Keratinocyte (primary cell): ENCODE data around the gene G2E3. TPM values are rescaled to one million over a fixed set of nuclear protein-coding genes. Genes with fewer than 3 reads are reported as not detected.

ENCODE experiments used
- DNase-seq: peaks from one replicate; pipeline ENCODE4 v3.0.0-alpha.2; 2011; ENCODE audit warnings: low read depth, missing footprints, low spot score
- FAIRE-seq: peaks from 2 replicates; lab custom pipeline; 2011; peaks lifted over from hg19 to GRCh38; lab: Jason Lieb, UNC
- H2AFZ ChIP-seq: 2 replicates; pipeline ENCODE4 v1.6.0; 2012; ENCODE audit warnings: low read length, control low read depth, inconsistent platforms; ENCODE audit not compliant: control insufficient read depth
- H3K27ac ChIP-seq: 2 replicates; pipeline ENCODE4 v1.5.1; 2011; ENCODE audit warnings: low read length; ENCODE audit not compliant: control insufficient read depth, insufficient read depth
- H3K27me3 ChIP-seq: 3 replicates; pipeline ENCODE4 v1.6.0; 2011; ENCODE audit warnings: low read length; ENCODE audit not compliant: control insufficient read depth, insufficient read depth; ENCODE audit errors: extremely low read depth
- H3K36me3 ChIP-seq, 2 experiments: 2 replicates in 1 of 2; 3 replicates in 1 of 2; pipeline ENCODE4 v1.5.1; 2011; ENCODE audit warnings: low read length in 2 of 2, mild to moderate bottlenecking in 1 of 2; ENCODE audit not compliant: control insufficient read depth in 2 of 2, insufficient read depth in 2 of 2; ENCODE audit errors: extremely low read depth in 1 of 2
- H3K4me1 ChIP-seq: 3 replicates; pipeline ENCODE4 v1.5.1; 2011; ENCODE audit warnings: low read length; ENCODE audit not compliant: control insufficient read depth, insufficient read depth; ENCODE audit errors: extremely low read depth
- H3K4me2 ChIP-seq: 3 replicates; pipeline ENCODE4 v1.6.0; 2011; ENCODE audit warnings: low read depth, low read length; ENCODE audit not compliant: control insufficient read depth, insufficient read depth; ENCODE audit errors: extremely low read depth
- H3K4me3 ChIP-seq, 3 experiments: fragments of 200-600 bp in 1 of 3; sonication (generic) in 1 of 3; 2 replicates in 2 of 3; 3 replicates in 1 of 3; pipeline ENCODE4 v1.5.1; 2011 to 2016; ENCODE audit warnings: low read length in 3 of 3, mild to moderate bottlenecking in 3 of 3, control low read depth in 2 of 3, inconsistent platforms in 1 of 3, low read depth in 1 of 3, mixed read lengths in 1 of 3, mixed run types in 1 of 3, moderate library complexity in 1 of 3; ENCODE audit not compliant: control insufficient read depth in 2 of 3, insufficient read depth in 2 of 3; ENCODE audit errors: extremely low read depth in 1 of 3
- H3K79me2 ChIP-seq: 2 replicates; pipeline ENCODE4 v1.6.0; 2012; ENCODE audit warnings: low read length; ENCODE audit not compliant: control insufficient read depth, insufficient read depth
- H3K9ac ChIP-seq: 3 replicates; pipeline ENCODE4 v1.6.0; 2011; ENCODE audit warnings: low read length; ENCODE audit not compliant: control insufficient read depth, insufficient read depth; ENCODE audit errors: extremely low read depth
- H3K9me1 ChIP-seq: 3 replicates; pipeline ENCODE4 v1.6.0; 2011; ENCODE audit warnings: low read length; ENCODE audit not compliant: control insufficient read depth, insufficient read depth; ENCODE audit errors: extremely low read depth
- H3K9me3 ChIP-seq: 2 replicates; pipeline ENCODE4 v1.5.1; 2012; ENCODE audit warnings: low read depth, low read length; ENCODE audit not compliant: control insufficient read depth
- H4K20me1 ChIP-seq: 3 replicates; pipeline ENCODE4 v1.6.0; 2011; ENCODE audit warnings: low read length; ENCODE audit not compliant: control insufficient read depth, insufficient read depth; ENCODE audit errors: extremely low read depth
- CTCF ChIP-seq, 3 experiments: IDR thresholded peaks in 1 of 3; conservative IDR thresholded peaks in 1 of 3; optimal IDR thresholded peaks in 1 of 3; 2 replicates in 2 of 3; 3 replicates in 1 of 3; pipeline versions ENCODE3 to v1.5.1; 2011; ENCODE audit warnings: low read length in 3 of 3, mild to moderate bottlenecking in 3 of 3, moderate library complexity in 2 of 3, control low read depth in 1 of 3, inconsistent platforms in 1 of 3; ENCODE audit not compliant: insufficient read depth in 2 of 3; ENCODE audit errors: extremely low read depth in 1 of 3
- EZH2 ChIP-seq: IDR thresholded peaks from one replicate; pipeline ENCODE4 v1.6.1; 2012; ENCODE audit warnings: inconsistent platforms, mild to moderate bottlenecking, low read length, moderate library complexity
- dilution Hi-C: fragments of 300-500 bp; cut with MboI; formaldehyde crosslinking; loops from one replicate; pipeline ENCODE4 v1.7.0; 2020; ENCODE audit warnings: low sequenced_read_pairs; ENCODE audit not compliant: extremely low pct_ligation_motif_present
- polyA minus RNA-seq, 3 experiments: library from RNA; depleted of rRNA, polyadenylated mRNA; stranded (reverse); fragments of >200 nt; gene quantifications; 1 replicate in 1 of 3; 2 replicates in 1 of 3; 3 replicates in 1 of 3; pipeline ENCODE4 v1.2.3, GENCODE V29; 2011
- polyA plus RNA-seq, 5 experiments: library from polyadenylated mRNA; depleted of rRNA in 3 of 5; stranded (reverse) in 3 of 5; stranded (forward) in 1 of 5; unstranded in 1 of 5; fragments of >200 nt; gene quantifications; 1 replicate in 1 of 5; 2 replicates in 3 of 5; 3 replicates in 1 of 5; pipeline versions ENCODE4 v1.2.1 to v1.2.3, GENCODE V29; 2011 to 2012; ENCODE audit warnings: missing spikeins in 2 of 5, low read depth in 1 of 5, low replicate concordance in 1 of 5

The G2E3 gene
- polyA plus RNA-seq (11.5 to 24.3 TPM (median 15.6 TPM) in 3 replicates), polyA minus RNA-seq (5.9 to 23.2 TPM (median 7.9 TPM) in 3 replicates)
- 13.9 TPM for polyA plus RNA-seq (2011; ENCODE audit: low read depth)
- polyA plus RNA-seq (2011; cell fraction: cytosol; rRNA removed): 5.5 and 12.7 TPM in 2 replicates
- 14.2 and 18.9 TPM in 2 replicates for polyA plus RNA-seq (2011; cell fraction: nucleus; rRNA removed)
- polyA plus RNA-seq (2012; ENCODE audit: low replicate concordance): 7.3 and 11.2 TPM in 2 replicates
- 16.3 TPM for polyA minus RNA-seq (2011; cell fraction: cytosol; rRNA and poly(A)+ RNA removed)
- polyA minus RNA-seq (2011; cell fraction: nucleus; rRNA and poly(A)+ RNA removed): 15.2 and 24.6 TPM in 2 replicates

GRCh38 chr14:30558675-30559555, at the start of gene G2E3:
Gene G2E3 (plus strand): TSS chr14:30559158. CDS start chr14:30581080, 21,922 bp downstream.
- Histone ChIP-seq H3K4me3 (peak within 1 kb of the TSS; percentile 95 to 99 (median 98)), H4K20me1 (peaks cover 2% of the 10 kb centered on the region), H3K36me3 (peaks cover 0 to 4% of the 10 kb centered on the region in 2 experiments), H3K9ac (peak within 1 kb of the TSS; percentile 95), H3K79me2 (peaks cover 48% of the 10 kb centered on the region), H3K27ac (peak within 1 kb of the TSS; percentile 93), H3K9me3 (no peaks in the 10 kb centered on the region), H3K4me1 (peaks cover 17% of the 10 kb centered on the region), H3K9me1 (no peaks in the 10 kb centered on the region), H3K4me2 (peak within 1 kb of the TSS; percentile 100), H3K27me3 (no peaks in the 10 kb centered on the region), H2AFZ (peak within 1 kb of the TSS; percentile 98)
- FAIRE-seq (peak; percentile 74), DNase-seq (no peak)
- dilution Hi-C loops: no loop called here
- TF ChIP-seq EZH2: no peak

GRCh38 chr14:30517737-30518136, 41.2 kb upstream of the G2E3 start:
- H3K9me1 ChIP-seq: no peaks in the 10 kb centered on the region
- FAIRE-seq (no peak), DNase-seq (no peak)
- TF ChIP-seq EZH2: no peak
- no peak for TF ChIP-seq CTCF (optimal IDR thresholded peaks at IDR 0.05 in 1 of 3, IDR thresholded peaks at IDR 0.05 in 1 of 3, conservative IDR thresholded peaks at IDR 0.05 in 1 of 3; ENCODE audit: extremely low read depth in 1 of 3, insufficient read depth in 2 of 3, low read length in 3 of 3)
- no peaks in the 10 kb centered on the region for H3K9me3 ChIP-seq
- H3K4me1 ChIP-seq: no peaks in the 10 kb centered on the region
- no peaks in the 10 kb centered on the region for H3K36me3 ChIP-seq
- H3K27me3 ChIP-seq: peaks cover 4% of the 10 kb centered on the region
- no peaks in the 10 kb centered on the region for H3K79me2 ChIP-seq
- dilution Hi-C loops: no loop called here
- no peak overlapping the region for H3K9ac ChIP-seq
- no peak overlapping the region for H3K4me2 ChIP-seq
- H4K20me1 ChIP-seq: no peaks in the 10 kb centered on the region
- H3K4me3 ChIP-seq: no peak overlapping the region
- no peak overlapping the region for H2AFZ ChIP-seq
- H3K27ac ChIP-seq: no peak overlapping the region
